ENCODE results near the gene TCF4. TPM values are rescaled to one million over a fixed set of nuclear protein-coding genes. Genes with fewer than 3 reads are reported as not detected.
A peak's percentile ranks its signal among the peaks of the same experiment; 100 is the strongest.

The TCF4 gene
- total RNA-seq, 4 donors from 2014 or later = 114 to 190 (median 132) TPM

DNA sequence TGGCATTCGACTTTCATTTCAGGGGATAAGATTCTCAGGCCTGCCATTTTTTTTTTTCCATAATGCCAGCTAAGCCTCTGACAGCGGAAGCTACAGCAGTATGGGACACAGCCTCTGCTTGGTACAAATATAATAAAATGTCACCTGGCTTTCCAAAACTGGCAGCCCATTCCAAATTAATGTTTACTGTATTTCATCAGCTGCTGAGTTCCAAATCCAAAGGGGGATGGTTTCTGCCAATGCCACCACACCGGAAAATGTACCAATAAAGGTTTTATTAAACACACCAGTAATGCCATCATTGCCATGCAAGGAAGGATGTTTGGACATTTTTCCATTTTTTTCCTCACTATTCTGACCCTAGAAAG is 352.9 kb downstream of the TCF4 start:
- intact Hi-C loops (cut with DNase I) = loop anchor here (10.0 kb wide), 2 partner anchors 170 to 1340 kb away; no protein-coding TSS in a partner anchor
- H3K36me3 ChIP-seq = peaks cover 0 to 20% of the 10 kb centered on the region in 2 donors
- peak overlapping the region in 1 of 3 donors; percentile 14 for H3K27ac ChIP-seq

DNA sequence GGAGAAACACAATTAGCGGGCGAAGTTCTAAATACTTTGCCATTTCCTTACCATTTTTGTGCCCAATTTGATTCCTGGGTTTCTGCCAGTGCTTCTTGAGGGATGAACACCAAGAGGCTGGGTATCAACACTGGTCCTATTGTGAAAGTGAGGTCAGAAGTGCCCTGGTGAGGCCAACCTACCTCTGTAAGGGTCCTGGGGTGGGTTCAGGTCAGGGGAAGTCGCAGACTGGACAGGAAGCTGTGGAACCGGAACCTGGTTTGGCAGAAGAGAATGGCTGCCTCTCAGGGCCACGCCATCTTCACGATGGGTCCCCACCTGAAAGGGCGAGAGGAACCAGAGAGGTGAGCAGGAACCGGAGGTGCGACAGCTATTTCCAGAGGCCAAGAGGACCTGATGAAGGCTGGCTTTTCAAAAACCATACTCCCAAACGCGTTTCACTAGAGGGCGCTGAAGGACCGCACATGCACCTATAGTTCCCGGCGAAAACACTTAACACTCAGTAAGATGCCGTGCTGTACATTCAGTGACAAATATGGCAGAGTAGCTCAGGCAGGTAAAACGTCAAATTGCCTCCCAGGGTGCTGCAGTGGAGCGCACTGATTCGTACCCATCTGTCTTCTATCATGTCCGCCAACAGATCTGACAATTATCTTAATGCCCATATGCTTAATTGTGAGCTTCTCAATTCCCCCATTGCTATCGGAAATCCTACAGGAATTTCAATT is 353.5 kb downstream of the TCF4 start:
- peaks cover 0 to 21% of the 10 kb centered on the region in 2 donors for H3K36me3 ChIP-seq
- peaks cover 0 to 5% of the 10 kb centered on the region in 2 donors for H3K4me1 ChIP-seq
- intact Hi-C loops (cut with DNase I) = loop anchor here (10.0 kb wide), 2 partner anchors 170 to 1340 kb away; no protein-coding TSS in a partner anchor
- no peak overlapping the region for H3K4me3 ChIP-seq (replicated peaks in 1 of 3)
- peak overlapping the region in 2 of 3 donors; percentile 14 to 49 for H3K27ac ChIP-seq
- TF ChIP-seq, protein P1, sequence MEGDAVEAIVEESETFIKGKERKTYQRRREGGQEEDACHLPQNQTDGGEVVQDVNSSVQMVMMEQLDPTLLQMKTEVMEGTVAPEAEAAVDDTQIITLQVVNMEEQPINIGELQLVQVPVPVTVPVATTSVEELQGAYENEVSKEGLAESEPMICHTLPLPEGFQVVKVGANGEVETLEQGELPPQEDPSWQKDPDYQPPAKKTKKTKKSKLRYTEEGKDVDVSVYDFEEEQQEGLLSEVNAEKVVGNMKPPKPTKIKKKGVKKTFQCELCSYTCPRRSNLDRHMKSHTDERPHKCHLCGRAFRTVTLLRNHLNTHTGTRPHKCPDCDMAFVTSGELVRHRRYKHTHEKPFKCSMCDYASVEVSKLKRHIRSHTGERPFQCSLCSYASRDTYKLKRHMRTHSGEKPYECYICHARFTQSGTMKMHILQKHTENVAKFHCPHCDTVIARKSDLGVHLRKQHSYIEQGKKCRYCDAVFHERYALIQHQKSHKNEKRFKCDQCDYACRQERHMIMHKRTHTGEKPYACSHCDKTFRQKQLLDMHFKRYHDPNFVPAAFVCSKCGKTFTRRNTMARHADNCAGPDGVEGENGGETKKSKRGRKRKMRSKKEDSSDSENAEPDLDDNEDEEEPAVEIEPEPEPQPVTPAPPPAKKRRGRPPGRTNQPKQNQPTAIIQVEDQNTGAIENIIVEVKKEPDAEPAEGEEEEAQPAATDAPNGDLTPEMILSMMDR (IDR thresholded peaks at IDR 0.05) = peak; percentile 25 to 86 (median 78)
- TF ChIP-seq POLR2A (IDR thresholded peaks at IDR 0.05) = no peak
- peak; percentile 78 to 80 for DNase-seq
- 27 to 42% methylated on average over 19 to 21 of the region's 21 CpGs for WGBS, 2 donors
- no peaks in the 10 kb centered on the region for H3K9me3 ChIP-seq
- H3K27me3 ChIP-seq = no peaks in the 10 kb centered on the region

More for the DNA sequence above, 352.9 kb downstream of the TCF4 start:
- TF ChIP-seq, protein P1 (IDR thresholded peaks at IDR 0.05) = no peak
- TF ChIP-seq POLR2A (IDR thresholded peaks at IDR 0.05) = no peak
- no peak for DNase-seq
- WGBS, 2 donors = 76 to 82% methylated on average over 3 of the region's 3 CpGs
- Histone ChIP-seq H3K27me3 (no peaks in the 10 kb centered on the region), H3K9me3 (no peaks in the 10 kb centered on the region), H3K4me3 (replicated peaks in 1 of 3) (no peak overlapping the region), H3K4me1 (peaks cover 0 to 5% of the 10 kb centered on the region in 2 donors)

DNA sequence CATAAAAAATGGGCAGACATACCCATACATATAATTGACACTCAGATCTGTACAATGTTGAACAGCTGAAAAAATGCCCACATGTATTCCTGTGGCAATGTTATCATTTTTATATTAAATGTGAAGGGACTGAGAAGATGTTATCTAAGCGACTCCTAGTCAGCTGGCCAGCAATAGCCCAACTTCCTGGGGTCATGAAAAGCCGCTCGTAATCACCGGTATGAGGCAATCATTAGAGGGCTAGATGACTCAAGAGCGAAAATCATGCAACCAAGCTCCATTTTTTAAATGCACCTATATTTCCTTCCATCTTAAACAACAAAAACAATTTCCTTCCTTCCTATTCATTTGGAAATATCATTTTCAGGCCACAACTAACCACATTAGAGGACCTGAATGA is 354.1 kb downstream of the TCF4 start:
- peak overlapping the region in 2 of 3 donors; percentile 3 to 49 for H3K27ac ChIP-seq
- H3K9me3 ChIP-seq = no peaks in the 10 kb centered on the region
- intact Hi-C loops (cut with DNase I) = loop anchor here (10.0 kb wide), 2 partner anchors 171 to 1341 kb away; no protein-coding TSS in a partner anchor
- peaks cover 0 to 21% of the 10 kb centered on the region in 2 donors for H3K36me3 ChIP-seq
- TF ChIP-seq, protein P1 (IDR thresholded peaks at IDR 0.05) = no peak
- no peak for TF ChIP-seq POLR2A (IDR thresholded peaks at IDR 0.05)
- H3K27me3 ChIP-seq = no peaks in the 10 kb centered on the region
- no peak for DNase-seq
- H3K4me3 ChIP-seq (replicated peaks in 1 of 3) = no peak overlapping the region
- 83 to 86% methylated on average over 5 of the region's 5 CpGs for WGBS, 2 donors
- H3K4me1 ChIP-seq = peaks cover 0 to 5% of the 10 kb centered on the region in 2 donors

DNA sequence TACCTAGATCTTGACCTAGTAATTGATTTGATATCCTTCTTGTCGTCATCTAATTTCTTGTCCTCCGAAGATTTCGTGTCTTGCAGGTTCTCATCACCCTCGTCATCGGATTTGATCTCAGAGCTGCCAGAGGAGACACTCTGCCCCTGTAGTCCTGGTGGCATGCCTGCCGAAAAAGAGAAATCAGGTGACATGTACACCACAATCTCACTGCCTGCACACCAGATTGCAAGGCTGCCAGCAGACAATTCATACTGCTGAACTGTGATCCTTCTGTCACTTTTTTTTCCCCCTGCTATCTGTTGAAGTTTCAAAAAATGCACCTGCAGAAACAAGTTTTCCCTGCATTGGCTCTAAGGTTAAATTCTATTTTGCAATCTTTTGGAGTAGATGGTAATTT is 355.5 kb downstream of the TCF4 start:
- Histone ChIP-seq H3K4me1 (peaks cover 0 to 5% of the 10 kb centered on the region in 2 donors), H3K27ac (no peak overlapping the region), H3K4me3 (replicated peaks in 1 of 3) (no peak overlapping the region), H3K36me3 (peaks cover 10 to 21% of the 10 kb centered on the region in 2 donors), H3K27me3 (no peaks in the 10 kb centered on the region), H3K9me3 (no peaks in the 10 kb centered on the region)
- intact Hi-C loops (cut with DNase I) = loop anchor here (10.0 kb wide), 2 partner anchors 172 to 1342 kb away; no protein-coding TSS in a partner anchor
- no peak for DNase-seq
- TF ChIP-seq, protein P1 (IDR thresholded peaks at IDR 0.05) = no peak
- TF ChIP-seq POLR2A (IDR thresholded peaks at IDR 0.05) = no peak
- WGBS, 2 donors = 95 to 96% methylated on average over 6 of the region's 6 CpGs

DNA sequence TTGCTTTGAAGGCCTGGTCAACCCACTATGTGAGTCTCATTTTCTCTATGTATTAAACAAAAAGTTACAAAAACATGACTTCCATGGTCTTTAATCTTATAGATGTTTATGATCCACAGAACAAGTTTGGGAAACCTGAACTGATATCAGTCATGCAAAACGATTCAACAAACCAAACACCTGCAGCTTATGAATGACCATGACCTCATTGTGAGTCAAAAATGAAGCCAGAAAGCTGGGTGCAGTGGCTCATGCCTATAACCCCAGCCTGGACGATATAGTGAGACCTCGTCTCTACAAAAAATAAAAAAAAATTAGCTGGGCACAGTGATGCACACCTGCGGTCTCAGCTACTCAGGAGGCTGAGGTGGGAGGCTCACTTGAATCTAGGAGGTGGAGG is 358.3 kb downstream of the TCF4 start:
- no peaks in the 10 kb centered on the region for H3K27me3 ChIP-seq
- peaks cover 15 to 25% of the 10 kb centered on the region in 2 donors for H3K36me3 ChIP-seq
- no peak for TF ChIP-seq POLR2A (IDR thresholded peaks at IDR 0.05)
- TF ChIP-seq, protein P1 (IDR thresholded peaks at IDR 0.05) = no peak
- H3K27ac ChIP-seq = no peak overlapping the region
- H3K9me3 ChIP-seq = no peaks in the 10 kb centered on the region
- intact Hi-C loops (cut with DNase I) = loop anchor here (10.0 kb wide), 2 partner anchors 175 to 1345 kb away; no protein-coding TSS in a partner anchor
- DNase-seq = no peak
- no peak overlapping the region for H3K4me3 ChIP-seq (replicated peaks in 1 of 3)
- H3K4me1 ChIP-seq = peaks cover 0 to under 1% of the 10 kb centered on the region in 2 donors
- WGBS, 2 donors = 89 to 94% methylated on average over 4 of the region's 4 CpGs
